C4-2B (cell line): ENCODE data around the gene KLRG1.

Experiments
- CTCF ChIP-seq: fragments of 450-650 bp; conservative IDR thresholded peaks from 2 replicates; pipeline ENCODE4 v1.5.1; 2017; ENCODE audit warnings: mild to moderate bottlenecking
- ZFX ChIP-seq: fragments of 450-650 bp; IDR thresholded peaks from 2 replicates; pipeline ENCODE4 v1.6.1; 2017

GRCh38 chr12:8951744-8952143, 37.6 kb upstream of the KLRG1 start:
- TF ChIP-seq CTCF (no peak), ZFX (no peak)
